IMR-90 (cell line): ENCODE results near the gene RNPEP. TPM values are rescaled to one million over a fixed set of nuclear protein-coding genes. Genes with fewer than 3 reads are reported as not detected.

Experiments
- BHLHE40 ChIP-seq: fragments of 150-350 bp; IDR thresholded peaks from 2 replicates; pipeline ENCODE4 v1.6.1; 2016; ENCODE audit warnings: mild to moderate bottlenecking, low read depth, low read length
- CEBPB ChIP-seq: IDR thresholded peaks from 2 replicates; pipeline ENCODE4 v1.6.1; 2012; ENCODE audit warnings: low read depth, low read length, improper control_type of control experiment
- CHD1 ChIP-seq: IDR thresholded peaks from 2 replicates; pipeline ENCODE4 v1.6.1; 2012; ENCODE audit warnings: low read depth, low read length, improper control_type of control experiment
- CTCF ChIP-seq: conservative IDR thresholded peaks from 2 replicates; pipeline ENCODE4 v1.5.1; 2012; ENCODE audit warnings: mild to moderate bottlenecking, low read depth, low read length, improper control_type of control experiment
- RCOR1 ChIP-seq: IDR thresholded peaks from 2 replicates; pipeline ENCODE4 v1.6.1; 2012; ENCODE audit warnings: mild to moderate bottlenecking, low read length, improper control_type of control experiment; ENCODE audit not compliant: insufficient replicate concordance
- USF2 ChIP-seq: fragments of 150-350 bp; IDR thresholded peaks from 2 replicates; pipeline ENCODE4 v1.6.1; 2017; ENCODE audit warnings: mild to moderate bottlenecking, antibody characterized with exemption, low read length, low read depth
- polyA plus RNA-seq, 3 experiments: library from polyadenylated mRNA; depleted of rRNA; stranded (reverse); fragments of >200 nt; gene quantifications; 2 replicates each; pipeline ENCODE4 v1.2.3, GENCODE V29; 2012; ENCODE audit warnings: low replicate concordance in 1 of 3
- total RNA-seq: library from RNA; depleted of rRNA; stranded (reverse); fragments of >200 nt; gene quantifications from 2 replicates; pipeline ENCODE4 v1.2.3, GENCODE V29; 2012

The RNPEP gene
- total and polyA plus RNA-seq, 2 of the 4 experiments (the other 2 are of a cell fraction): 49.8 to 75.4 TPM

GRCh38 chr1:201944002-201944401 is 38.4 kb upstream of the RNPEP start (continued):
- no peak for TF ChIP-seq CTCF
- TF ChIP-seq USF2: no peak
- TF ChIP-seq CHD1: no peak
- no peak for TF ChIP-seq BHLHE40
- TF ChIP-seq CEBPB: no peak
- TF ChIP-seq RCOR1: no peak
